HS-27A (cell line): Measurements from ENCODE around the gene GNAT1.

ENCODE experiments used
- DNase-seq: peaks from one replicate; pipeline ENCODE4 v3.0.0-alpha.2; 2012; ENCODE audit warnings: low read depth, missing footprints

Gene GNAT1

DNA sequence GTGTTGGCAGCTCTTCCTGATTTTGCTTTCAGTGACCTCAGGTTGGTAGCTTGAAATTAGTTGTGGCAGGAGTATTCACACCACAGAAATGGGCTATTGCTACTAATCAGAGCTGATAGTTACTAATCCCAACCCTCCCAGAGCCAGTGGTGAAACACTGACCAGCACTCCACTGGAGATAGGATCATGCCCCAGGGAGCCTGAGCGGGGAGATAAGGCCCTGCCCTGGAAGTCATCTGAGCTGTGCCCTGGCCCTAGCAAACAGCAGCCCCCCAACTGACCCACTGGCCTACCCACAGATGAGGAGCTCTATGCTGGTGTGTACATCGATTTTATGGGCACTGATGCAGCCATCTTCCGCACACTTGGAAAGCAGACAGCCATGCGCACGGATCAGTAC lies 9.4 kb upstream of the GNAT1 start:
- DNase-seq = no peak

DNA sequence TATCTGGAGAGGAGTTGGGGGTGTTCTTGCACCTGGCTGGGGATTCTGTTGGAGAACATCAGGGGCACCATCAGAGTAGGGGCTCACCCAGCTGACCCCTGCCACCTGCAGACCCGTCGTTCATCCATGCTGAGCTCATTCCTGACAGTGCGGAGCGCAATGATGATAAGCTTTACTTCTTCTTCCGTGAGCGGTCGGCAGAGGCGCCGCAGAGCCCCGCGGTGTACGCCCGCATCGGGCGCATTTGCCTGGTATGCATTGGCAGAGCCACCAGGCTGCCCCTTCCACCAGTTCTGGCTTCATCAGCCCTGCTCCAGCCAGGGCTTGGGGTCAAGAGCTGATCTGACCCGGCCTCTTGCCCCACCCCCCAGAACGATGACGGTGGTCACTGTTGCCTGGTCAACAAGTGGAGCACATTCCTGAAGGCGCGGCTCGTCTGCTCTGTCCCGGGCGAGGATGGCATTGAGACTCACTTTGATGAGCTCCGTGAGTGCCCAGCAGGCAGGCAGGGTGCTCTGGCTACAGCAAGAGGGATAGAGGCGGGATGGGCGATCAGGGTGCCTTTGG lies 8.8 kb upstream of the GNAT1 start:
- no peak for DNase-seq

DNA sequence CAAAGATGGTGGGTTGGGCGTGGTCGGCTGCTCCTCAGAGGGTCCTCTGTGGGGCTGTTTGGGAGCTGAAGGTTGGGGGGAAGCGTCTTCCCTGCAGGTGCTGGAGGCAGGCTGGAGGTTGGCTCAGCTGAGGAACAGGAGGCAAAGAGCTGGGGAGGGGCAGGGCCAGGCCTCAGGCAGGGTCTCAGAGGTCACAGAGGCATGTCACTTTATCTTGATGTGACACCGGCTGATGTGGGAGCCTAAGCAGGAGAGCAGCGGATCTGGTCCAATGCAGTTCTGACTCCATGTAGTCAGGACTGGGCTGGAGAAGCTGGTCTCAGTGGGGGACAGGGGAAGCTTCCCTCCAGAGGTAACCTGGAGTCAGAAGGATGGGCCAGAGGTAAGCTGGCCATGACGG lies 7.7 kb upstream of the GNAT1 start:
- DNase-seq = no peak

DNA sequence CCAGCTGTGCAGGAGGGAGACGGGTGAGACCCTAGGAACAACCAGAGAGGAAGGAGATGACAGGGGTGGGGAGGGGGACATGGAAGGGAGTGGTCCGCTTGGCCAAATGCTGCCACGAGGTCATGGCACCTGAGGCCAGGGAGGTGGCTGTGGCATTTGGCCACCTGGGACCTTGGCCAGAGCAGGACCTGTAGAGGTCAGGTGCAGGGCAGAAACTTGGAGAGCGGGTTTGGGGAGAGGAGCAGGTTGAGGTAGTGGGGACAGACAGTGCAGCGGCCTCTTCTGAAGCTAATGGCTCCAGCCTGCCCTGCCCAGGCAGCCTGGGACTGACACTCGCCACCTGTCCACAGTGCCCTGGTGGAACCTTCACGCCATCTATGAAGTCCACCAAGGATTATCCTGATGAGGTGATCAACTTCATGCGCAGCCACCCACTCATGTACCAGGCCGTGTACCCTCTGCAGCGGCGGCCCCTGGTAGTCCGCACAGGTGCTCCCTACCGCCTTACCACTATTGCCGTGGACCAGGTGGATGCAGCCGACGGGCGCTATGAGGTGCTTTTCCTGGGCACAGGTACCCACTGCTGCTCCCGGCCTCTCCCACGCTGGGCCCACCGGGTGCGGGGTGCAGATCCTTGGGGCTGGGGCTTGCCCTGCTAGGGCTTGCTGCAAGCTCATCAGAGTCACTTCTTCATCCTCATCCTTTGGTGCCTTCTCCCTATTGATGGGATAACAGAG lies 7.0 kb upstream of the GNAT1 start:
- DNase-seq = no peak

DNA sequence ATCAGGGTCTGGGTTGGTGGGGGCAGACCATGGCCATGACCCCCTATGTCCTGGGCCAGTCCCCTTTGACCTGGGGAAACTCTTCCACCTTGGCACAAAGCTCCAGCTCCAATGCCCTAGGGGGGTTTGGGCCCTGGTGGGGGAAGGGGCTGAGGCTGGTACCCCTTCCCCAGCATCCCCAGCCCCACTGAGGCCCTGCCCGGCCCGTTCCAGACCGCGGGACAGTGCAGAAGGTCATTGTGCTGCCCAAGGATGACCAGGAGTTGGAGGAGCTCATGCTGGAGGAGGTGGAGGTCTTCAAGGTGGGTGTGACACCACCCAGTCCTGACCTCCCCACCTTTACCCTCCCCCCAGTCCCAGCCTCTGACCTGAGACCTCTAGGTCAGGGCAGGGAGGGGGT lies 6.2 kb upstream of the GNAT1 start:
- DNase-seq = no peak

DNA sequence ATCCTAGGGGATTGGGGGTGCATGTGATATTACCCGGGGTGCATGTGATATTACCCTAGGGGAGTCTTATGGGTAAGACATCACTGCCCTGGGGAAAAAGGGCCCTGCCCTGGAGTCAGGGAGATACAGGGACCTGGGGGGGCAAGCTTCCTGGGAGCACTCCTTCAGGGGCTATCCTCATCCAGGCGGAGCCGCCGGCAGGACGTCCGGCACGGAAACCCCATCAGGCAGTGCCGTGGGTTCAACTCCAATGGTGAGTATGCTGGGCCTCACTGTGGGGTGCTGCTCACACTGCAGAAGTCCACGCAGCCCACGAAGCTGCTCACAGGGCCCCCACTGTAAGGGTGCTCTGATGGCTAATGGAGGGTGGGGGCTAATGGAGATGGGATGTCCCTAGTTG lies 5.3 kb upstream of the GNAT1 start:
- no peak for DNase-seq

DNA sequence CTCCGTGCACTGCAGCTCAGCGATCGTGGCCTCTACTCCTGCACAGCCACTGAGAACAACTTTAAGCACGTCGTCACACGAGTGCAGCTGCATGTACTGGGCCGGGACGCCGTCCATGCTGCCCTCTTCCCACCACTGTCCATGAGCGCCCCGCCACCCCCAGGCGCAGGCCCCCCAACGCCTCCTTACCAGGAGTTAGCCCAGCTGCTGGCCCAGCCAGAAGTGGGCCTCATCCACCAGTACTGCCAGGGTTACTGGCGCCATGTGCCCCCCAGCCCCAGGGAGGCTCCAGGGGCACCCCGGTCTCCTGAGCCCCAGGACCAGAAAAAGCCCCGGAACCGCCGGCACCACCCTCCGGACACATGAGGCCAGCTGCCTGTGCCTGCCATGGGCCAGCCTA lies 3.7 kb upstream of the GNAT1 start:
- no peak for DNase-seq

DNA sequence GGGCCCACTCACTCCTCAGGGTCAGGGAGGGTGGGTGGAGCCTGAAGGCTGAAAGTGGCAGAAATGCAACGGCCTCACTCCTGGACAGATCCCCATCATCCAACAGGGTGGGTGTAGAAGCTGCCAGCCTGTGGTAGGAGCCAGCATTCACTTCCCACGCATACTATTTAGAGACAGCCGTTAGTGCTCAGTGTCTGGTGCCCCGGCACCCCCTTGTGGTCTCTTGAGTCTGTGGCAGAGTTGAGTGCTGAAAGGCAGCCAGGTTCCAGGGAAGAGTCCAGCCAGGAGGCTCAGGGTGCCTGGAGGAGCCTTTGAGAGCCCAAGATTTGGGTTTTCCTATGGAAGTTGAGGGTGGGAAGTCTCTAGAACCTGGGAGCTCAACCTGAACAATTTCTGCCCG lies 2.1 kb upstream of the GNAT1 start:
- DNase-seq = peak; percentile 48

DNA sequence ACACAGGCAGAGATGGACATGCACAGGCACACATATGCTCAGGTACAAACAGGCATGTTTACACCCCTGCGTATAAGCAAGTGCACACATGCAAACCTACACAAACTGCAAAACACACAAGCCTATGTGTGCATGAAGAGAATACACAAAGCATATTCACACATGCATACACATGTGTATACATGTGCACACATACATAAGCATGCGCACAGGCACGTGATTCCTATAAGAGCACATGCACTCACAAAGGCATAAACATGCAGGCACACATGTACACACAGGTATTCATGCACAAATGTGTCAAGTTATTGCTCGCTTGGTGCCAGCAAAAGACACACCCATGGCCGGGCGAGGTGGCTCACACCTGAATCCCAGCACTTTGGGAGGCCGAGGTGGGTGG lies 1.4 kb upstream of the GNAT1 start:
- DNase-seq = no peak

DNA sequence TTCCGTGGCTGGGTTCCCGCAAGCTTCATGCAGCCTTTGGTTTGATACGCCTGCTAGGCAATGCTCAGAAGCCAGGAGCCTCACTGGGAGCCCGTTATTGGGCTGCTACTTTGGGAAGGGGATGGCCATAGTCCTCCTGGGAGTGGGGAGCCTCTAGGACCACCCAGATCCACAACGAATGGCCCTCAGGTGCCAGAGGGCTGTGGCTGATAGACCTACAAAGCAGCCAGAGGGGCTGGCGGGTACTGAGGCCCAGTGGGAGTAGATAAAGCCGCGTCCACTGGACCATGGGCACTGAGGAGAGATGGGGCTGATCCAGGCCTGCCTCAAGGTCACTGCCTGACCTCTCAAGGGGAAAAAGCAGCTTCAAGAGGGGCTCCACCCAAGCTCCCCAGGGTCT lies 714 bp downstream of the GNAT1 start:
- no peak for DNase-seq

DNA sequence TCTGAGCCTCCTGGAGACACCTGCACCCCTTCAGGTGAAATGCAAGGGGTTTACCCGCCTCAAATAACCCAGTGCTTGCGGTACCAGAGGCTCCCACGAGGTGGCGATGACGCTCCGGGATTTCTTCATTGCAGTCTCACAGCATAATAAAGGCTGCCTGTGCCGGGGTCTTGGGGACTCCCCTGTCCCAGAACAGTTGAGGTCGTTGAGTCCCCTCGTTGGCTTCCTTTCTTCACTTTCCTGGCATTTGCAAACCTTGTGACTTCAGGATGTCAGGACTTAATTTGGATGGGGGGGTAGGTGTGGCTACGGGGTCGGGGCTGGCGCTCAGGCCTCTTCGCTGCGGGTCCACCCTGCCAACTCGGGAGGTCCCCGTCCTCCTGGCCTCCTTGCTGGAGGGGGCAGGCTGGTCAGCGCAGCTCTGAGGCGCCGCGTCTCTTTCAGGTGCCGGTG lies 1.3 kb downstream of the GNAT1 start:
- DNase-seq = no peak

DNA sequence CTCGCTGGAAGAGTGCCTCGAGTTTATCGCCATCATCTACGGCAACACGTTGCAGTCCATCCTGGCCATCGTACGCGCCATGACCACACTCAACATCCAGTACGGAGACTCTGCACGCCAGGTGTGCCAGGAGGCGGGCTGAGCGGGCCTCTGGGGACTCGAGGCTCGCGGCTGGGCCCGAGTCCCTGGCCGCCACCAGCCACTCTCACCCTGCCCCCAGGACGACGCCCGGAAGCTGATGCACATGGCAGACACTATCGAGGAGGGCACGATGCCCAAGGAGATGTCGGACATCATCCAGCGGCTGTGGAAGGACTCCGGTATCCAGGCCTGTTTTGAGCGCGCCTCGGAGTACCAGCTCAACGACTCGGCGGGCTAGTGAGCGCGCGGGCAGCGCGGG lies 1.9 kb downstream of the GNAT1 start:
- DNase-seq = no peak

DNA sequence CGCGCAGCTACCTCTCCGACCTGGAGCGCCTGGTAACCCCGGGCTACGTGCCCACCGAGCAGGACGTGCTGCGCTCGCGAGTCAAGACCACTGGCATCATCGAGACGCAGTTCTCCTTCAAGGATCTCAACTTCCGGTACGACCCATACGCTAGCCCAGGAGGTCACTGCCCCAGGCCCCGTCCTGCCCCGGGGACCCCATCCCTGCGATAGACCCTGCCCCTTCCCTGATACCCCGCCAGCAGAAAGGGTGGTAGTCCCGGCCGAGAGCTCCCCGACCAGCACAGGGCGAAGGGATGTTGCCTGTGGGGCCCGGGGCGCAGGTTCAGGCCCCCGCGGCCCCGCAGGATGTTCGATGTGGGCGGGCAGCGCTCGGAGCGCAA lies 2.3 kb downstream of the GNAT1 start:
- DNase-seq = no peak

DNA sequence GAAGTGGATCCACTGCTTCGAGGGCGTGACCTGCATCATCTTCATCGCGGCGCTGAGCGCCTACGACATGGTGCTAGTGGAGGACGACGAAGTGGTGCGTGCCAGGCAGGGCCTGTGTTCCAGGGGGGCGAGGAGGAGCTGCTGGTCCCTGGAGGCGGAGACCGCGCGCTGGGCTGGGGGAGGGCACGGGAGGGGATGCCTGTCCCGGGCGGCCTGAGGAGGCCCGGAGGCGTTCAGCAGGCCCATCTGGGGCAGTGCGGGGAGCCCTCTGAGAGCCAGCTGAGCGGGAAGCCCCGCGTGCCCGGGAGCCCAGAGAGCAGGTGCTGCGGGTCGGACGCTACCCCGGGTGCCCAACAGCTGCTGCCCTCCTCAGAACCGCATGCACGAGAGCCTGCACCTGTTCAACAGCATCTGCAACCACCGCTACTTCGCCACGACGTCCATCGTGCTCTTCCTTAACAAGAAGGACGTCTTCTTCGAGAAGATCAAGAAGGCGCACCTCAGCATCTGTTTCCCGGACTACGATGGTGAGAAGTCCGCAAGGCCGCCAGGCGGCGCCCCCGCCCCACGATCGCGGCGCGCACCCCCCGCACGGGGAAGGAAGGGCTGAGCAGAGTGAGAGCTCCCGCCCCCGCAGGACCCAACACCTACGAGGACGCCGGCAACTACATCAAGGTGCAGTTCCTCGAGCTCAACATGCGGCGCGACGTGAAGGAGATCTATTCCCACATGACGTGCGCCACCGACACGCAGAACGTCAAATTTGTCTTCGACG lies 2.9 kb downstream of the GNAT1 start:
- DNase-seq = no peak

DNA sequence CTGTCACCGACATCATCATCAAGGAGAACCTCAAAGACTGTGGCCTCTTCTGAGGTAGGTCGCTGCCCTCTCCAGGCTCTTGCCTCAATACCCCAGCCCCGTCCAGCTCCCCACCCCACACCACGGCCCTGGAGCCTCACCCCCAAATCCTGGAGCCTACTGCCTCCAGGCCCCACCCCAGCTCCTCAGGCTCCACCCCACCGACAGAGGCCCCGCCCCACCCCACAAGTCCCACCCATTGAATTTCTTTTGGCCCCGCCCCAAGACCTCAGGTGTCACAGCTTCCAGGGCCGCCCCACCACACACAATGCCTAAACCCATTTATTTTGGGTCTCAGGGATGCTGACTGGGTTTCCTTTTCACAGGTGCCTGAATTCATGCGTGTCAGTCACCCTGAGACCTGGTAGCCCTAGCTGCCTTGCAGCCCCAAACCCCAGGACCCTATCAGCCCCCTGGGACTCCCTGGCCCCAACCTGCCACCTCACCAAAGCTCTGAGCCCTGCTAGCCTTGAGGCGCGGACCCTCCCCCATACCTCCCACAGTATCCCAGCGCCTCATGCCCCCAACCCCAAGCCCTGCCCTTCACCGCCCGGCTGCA lies 3.6 kb downstream of the GNAT1 start:
- no peak for DNase-seq

DNA sequence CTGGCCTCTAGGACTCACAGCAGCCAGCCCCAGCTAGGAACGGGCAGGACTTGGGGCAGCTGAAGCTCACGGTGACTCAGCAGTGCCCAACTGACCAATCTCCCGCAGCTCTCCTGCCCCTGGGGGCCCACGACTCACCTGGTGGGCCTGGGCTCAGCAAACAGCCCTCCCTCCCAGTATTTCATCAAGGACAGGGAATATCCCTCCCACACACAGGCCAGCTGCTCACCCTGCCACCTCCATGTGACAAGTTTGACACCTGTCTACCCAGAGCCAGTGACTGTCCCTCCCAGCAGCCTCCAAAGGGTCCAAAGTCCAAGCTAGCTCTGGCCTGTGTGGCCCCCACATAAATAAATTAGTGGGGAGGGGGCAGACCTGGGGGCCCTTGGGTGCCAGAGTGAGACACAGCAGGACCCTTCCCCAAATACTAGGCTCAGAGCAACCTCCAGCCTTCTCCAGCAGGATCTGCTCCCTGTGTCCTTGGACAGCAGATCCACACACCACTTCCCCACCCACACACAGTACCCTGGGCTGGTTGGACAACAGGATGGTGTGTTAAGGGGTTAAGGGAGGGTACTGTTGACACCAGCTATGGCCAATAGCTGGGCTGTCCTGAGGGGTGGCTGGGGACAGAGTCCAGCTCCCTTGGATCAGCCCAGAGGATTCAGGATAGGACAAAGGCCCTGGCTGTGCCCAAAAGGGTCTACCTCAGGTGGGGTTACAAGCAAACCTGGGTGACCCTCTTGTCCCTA lies 4.3 kb downstream of the GNAT1 start:
- no peak for DNase-seq

DNA sequence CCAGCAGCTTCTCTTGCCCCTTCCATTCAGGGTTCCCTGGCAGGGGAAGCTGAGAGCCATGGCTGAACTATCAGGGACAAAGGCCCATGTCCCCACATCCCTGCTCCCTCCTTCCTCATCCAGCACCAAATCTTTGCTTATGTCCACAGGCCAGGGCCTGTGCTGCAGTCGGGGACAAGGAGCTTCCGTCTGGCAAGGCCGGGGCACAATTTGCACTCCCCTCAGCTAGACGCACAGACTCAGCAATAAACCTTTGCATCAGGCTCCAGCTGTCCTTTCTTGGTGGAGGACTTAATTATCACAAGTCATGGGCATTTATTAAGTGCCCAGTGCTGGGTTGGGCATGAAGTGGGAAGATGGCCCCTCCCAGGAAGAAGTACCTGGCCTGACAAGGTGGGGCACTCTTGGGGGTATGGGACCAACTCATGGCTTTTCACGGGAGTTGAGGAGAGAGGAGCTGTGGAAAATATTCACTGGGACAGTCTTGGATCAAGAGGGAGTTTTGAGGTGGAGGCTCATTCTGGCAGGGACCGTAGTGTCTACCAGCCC lies 4.9 kb downstream of the GNAT1 start:
- DNase-seq = no peak

DNA sequence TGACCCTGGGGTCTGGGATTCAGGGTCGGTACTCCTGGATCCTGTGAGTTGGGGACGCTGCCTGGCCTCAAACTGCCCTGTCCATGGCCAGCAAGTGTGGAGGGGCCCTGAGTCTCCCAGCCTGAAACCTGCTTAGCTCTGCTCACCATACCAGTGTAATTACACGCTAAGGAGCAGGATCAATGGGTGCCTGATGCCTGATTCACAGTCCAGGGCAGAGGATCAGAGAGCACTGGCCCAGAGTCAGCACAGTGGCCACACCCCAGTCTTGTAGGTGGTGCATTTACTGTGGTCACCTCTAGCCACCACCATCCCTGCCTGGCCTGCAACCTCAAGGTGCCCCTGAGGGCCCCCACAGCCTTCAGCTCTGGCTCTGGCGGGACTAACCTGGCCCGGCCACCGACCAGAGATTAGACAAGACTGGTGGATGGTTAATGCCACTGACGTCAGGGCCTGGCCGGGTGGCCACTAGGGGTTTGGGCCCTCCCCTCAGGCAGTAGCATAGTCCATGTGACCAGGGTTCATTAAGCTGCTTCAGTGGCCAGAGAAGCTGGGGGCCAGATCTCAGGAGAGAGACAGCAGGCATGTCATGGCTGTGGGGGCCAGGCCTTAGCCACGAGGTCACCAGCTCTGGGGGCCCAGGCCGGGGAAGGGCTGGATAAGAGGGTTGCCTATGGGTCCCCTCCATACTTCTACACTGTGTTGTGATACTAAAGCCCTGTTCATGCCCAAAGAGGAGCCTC lies 10.3 kb downstream of the GNAT1 start:
- no peak for DNase-seq

DNA sequence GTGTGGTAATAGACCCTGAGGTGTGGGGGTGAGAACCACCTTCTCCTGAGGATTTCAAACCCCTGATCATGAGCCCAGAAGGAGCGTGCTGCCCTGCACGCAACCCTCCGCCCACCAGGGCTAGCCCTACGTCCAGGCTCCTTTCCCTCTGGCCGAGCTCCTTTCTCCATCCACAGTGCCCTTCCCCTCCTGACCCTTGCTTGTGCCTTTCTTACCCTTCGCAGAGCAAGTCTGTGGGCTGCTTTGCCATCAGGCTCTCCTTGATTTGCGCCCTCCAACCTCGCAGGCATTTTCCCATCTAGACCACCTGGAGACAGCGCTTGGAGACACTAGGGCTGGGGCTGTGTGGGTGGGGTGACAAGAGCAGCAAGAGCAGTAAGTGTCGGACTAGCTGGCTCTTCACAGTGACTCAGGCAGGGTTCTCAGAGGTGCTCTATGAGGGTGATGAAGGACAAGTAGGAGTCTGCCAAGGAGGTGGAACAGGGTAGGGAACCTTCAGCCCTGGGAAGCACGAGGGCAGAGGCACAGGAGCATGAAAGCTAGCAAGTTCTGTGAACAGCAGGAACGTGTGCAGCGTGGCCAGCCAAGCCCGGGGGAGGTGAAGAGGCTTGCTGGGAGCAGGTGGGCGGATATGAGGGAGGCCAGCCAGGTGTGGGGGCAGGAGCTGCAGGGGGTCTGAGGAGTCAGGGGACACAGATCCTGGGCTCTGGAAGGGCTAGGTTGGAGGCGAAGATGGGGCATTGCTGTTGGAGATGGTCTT lies 11.1 kb downstream of the GNAT1 start:
- DNase-seq = no peak

DNA sequence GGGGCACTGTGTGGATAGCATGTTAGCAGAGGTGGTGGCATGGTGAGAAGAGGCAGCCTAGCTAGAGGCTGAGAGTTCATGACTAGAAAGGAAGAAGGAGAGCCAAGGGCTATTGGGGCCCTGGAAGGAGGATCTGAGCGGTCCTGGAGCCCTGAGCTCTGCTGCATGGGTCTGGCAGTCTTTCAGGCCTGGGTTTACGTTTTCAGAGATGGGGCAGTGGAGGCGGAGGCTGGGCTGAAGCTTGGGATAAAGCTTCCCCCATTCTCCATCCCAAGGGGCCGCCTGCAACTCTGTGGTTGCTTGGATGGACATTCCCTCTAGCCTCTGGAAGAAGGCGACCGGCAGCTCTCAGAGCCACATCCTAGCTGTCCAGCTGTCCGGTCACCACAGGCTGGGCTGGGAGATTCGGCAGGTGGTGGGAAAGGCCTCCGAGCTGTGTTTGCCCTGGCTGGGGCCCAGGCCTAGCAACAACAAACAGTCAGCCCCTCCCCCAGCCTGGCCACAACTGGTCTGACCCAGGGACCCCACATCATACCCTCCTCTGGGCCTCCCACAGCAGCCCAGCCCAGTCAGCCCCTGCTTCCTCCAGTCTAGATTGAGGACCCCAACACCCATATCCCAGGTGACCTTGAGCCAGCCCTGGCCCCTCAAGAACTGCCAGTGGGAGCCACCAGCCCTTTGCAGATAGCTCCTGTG lies 11.9 kb downstream of the GNAT1 start:
- no peak for DNase-seq
